Prostate gland (tissue), 2 donors: ENCODE data around the gene CDH13.

Experiments used
- CTCF ChIP-seq, 4 experiments: fragments of 200-600 bp in 2 of 4; fragments of 450-650 bp in 2 of 4; sonication (generic) in 2 of 4; IDR thresholded peaks; 1 replicate in 3 of 4; 2 replicates in 1 of 4; pipeline ENCODE4 v1.5.1; 2016 to 2019; ENCODE audit warnings: antibody characterized with exemption in 4 of 4, mild to moderate bottlenecking in 2 of 4, moderate library complexity in 2 of 4
- POLR2A ChIP-seq: fragments of 450-650 bp; IDR thresholded peaks from one replicate; pipeline ENCODE4 v1.6.1; 2016; ENCODE audit warnings: antibody characterized with exemption, mild to moderate bottlenecking
- POLR2AphosphoS5 ChIP-seq: sonication (generic); formaldehyde crosslinking; IDR thresholded peaks from one replicate; pipeline ENCODE4 v1.6.1; 2017; ENCODE audit warnings: antibody characterized with exemption

- TF ChIP-seq CTCF (IDR thresholded peaks at IDR 0.05) (no peak), POLR2A (no peak), POLR2AphosphoS5 (no peak)
Observed at GRCh38 chr16:82953517-82953916, 326.7 kb downstream of the CDH13 start.
